Thoracic aorta (tissue), 2 donors: ENCODE data around the gene METTL27. TPM values are rescaled to one million over a fixed set of nuclear protein-coding genes. Genes with fewer than 3 reads are reported as not detected.
A peak's percentile ranks its signal among the peaks of the same experiment; 100 is the strongest.

ENCODE experiments used
- ATAC-seq: fragments of 150-250 bp; one replicate; pipeline ENCODE4 v1.8.0; 2017; ENCODE audit warnings: low read depth; ENCODE audit not compliant: insufficient number of reproducible peaks, low FRiP score
- DNase-seq: peaks from one replicate; pipeline ENCODE4 v3.0.0-alpha.2; 2020; ENCODE audit warnings: low spot score
- H3K27ac ChIP-seq, 2 donors: fragments of 200-600 bp; sonication (generic); 1 replicate in 1 of 2; 2 replicates in 1 of 2; pipeline ENCODE4 v1.5.1; 2016; ENCODE audit warnings: mild to moderate bottlenecking in 2 of 2, moderate library complexity in 2 of 2
- H3K27me3 ChIP-seq: fragments of 200-600 bp; sonication (generic); replicated peaks from 2 replicates; pipeline ENCODE4 v1.6.0; 2016; ENCODE audit warnings: mild to moderate bottlenecking; ENCODE audit not compliant: insufficient read depth
- H3K36me3 ChIP-seq: fragments of 200-600 bp; sonication (generic); one replicate; pipeline ENCODE4 v1.5.1; 2016
- H3K4me1 ChIP-seq, 2 donors: fragments of 200-600 bp; sonication (generic); 1 replicate in 1 of 2; 2 replicates in 1 of 2; pipeline versions ENCODE4 v1.5.1 to v1.6.0; 2016; ENCODE audit warnings: low read depth in 2 of 2, mild to moderate bottlenecking in 1 of 2; ENCODE audit not compliant: control insufficient read depth in 1 of 2
- H3K4me3 ChIP-seq: fragments of 200-600 bp; sonication (generic); 2 replicates; pipeline ENCODE4 v1.5.1; 2016; ENCODE audit warnings: mild to moderate bottlenecking
- H3K9me3 ChIP-seq: fragments of 200-600 bp; sonication (generic); 2 replicates; pipeline ENCODE4 v1.5.1; 2016
- total RNA-seq, 2 donors: library from RNA; depleted of rRNA; stranded (reverse); fragments of >200 nt; gene quantifications; one replicate each; pipeline versions ENCODE4 v1.1.0 to v1.2.3, GENCODE V29; 2016
- TF ChIP-seq, protein P1 (sequence below): fragments of 200-600 bp; sonication (generic); IDR thresholded peaks from one replicate; pipeline ENCODE4 v1.5.1; 2019; ENCODE audit warnings: antibody characterized with exemption

The METTL27 gene, protein sequence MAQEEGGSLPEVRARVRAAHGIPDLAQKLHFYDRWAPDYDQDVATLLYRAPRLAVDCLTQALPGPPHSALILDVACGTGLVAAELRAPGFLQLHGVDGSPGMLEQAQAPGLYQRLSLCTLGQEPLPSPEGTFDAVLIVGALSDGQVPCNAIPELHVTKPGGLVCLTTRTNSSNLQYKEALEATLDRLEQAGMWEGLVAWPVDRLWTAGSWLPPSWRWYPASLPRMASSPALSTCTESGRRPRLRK
- 1 to 10 TPM in 1 of 2 donors, not detected in 1; 1.2 TPM for total RNA-seq

DNA sequence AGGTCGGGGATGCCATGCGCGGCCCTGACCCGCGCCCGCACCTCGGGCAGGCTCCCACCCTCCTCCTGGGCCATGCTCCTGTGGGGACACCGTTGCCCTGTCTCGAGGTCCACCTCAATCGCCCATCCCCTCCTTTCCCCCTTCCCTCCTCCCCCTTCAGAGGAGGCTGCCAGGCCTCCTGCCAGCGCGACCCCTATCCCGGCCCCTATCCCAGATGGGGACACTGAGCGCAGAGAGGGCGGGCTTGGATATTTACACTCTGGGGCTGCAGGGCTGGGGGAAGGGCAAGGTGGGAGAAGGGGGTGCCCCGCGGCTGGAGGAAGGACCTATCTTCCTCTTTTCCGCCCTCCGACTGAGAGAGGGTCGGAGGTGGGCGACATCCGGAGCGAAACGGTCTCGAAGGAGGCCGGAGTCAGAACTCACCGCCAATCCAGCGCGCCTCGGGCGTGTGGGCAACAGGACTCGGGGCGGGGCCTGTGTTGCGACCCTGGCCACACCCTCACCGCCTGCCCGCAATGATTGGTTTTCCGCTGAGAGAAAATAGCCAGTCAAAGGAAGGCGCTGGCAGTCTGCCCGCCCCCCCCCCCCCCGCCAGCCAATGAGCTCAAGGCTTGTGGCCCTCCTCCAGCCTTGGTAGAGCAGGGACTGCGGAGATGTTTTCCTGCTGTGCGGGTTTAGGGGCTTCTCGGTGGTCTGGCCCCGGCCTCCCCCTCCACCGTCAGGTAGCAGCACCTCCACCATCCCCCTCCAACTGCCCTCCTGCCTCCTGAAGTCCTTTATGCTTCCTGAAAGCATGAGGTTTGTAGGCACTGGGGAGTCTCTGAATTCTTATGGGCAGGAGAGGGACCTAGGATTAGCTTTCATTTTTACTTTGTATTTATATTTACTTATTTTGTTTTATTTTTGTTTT lies at the start of gene METTL27:
TSS of gene METTL27 (minus strand) at position 450 of the 910 bp plus-strand sequence. CDS start at position 74, 376 bp downstream.
- H3K27me3 ChIP-seq, result no peaks in the 10 kb centered on the region
- H3K4me3 ChIP-seq, result peak within 1 kb of the TSS; percentile 74
- no peaks in the 10 kb centered on the region for H3K9me3 ChIP-seq
- DNase-seq (peak; percentile 81), ATAC-seq (peak; percentile 94)
- no peaks in the 10 kb centered on the region for H3K36me3 ChIP-seq
- peaks cover 0 to 8% of the 10 kb centered on the region in 2 donors for H3K4me1 ChIP-seq
- H3K27ac ChIP-seq, result peak within 1 kb of the TSS in 1 of 2 donors; percentile 35
- TF ChIP-seq, protein P1, sequence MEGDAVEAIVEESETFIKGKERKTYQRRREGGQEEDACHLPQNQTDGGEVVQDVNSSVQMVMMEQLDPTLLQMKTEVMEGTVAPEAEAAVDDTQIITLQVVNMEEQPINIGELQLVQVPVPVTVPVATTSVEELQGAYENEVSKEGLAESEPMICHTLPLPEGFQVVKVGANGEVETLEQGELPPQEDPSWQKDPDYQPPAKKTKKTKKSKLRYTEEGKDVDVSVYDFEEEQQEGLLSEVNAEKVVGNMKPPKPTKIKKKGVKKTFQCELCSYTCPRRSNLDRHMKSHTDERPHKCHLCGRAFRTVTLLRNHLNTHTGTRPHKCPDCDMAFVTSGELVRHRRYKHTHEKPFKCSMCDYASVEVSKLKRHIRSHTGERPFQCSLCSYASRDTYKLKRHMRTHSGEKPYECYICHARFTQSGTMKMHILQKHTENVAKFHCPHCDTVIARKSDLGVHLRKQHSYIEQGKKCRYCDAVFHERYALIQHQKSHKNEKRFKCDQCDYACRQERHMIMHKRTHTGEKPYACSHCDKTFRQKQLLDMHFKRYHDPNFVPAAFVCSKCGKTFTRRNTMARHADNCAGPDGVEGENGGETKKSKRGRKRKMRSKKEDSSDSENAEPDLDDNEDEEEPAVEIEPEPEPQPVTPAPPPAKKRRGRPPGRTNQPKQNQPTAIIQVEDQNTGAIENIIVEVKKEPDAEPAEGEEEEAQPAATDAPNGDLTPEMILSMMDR, result no peak

DNA sequence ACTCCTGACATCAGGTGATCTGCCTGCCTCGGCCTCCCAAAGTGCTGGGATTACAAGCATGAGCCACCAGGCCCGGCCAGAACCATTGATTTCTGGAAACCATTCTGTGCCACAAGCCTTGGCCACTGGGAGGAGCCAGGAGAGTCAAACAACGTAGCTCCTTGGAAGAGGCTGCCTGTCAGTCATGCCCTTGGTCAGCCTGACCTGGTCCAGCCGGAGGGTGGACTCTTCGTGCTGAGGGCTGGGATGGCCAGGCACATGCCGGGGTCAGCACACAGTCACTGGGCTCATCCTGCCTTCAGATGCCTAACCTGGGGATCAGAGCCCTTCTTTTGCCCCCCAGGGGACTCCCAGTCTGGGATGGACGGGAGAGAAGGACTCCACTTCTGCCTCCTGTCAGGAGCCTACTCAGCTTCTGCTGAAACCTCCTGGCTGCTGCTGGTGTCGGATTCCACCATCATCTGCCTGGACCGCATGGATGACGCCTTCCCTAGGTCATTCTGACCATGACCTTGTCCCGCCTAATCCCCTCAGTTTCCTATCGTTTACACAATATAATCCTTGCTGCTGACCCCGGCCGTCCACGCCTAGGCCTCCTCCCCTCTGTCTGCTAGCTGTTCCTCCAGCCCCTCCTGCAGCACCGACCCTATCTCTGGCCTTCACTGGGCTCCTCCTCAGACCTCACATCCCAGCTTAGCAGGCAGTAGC lies 49.0 kb upstream of the METTL27 start:
- peak overlapping the region; percentile 90 to 100 for H3K27ac ChIP-seq
- DNase-seq (no peak), ATAC-seq (no peak)
- no peaks in the 10 kb centered on the region for H3K36me3 ChIP-seq
- no peaks in the 10 kb centered on the region for H3K27me3 ChIP-seq
- H3K4me1 ChIP-seq, result peaks cover 37 to 74% of the 10 kb centered on the region in 2 donors
- TF ChIP-seq, protein P1, result peak; percentile 21
- H3K9me3 ChIP-seq, result no peaks in the 10 kb centered on the region
- H3K4me3 ChIP-seq, result no peak overlapping the region

DNA sequence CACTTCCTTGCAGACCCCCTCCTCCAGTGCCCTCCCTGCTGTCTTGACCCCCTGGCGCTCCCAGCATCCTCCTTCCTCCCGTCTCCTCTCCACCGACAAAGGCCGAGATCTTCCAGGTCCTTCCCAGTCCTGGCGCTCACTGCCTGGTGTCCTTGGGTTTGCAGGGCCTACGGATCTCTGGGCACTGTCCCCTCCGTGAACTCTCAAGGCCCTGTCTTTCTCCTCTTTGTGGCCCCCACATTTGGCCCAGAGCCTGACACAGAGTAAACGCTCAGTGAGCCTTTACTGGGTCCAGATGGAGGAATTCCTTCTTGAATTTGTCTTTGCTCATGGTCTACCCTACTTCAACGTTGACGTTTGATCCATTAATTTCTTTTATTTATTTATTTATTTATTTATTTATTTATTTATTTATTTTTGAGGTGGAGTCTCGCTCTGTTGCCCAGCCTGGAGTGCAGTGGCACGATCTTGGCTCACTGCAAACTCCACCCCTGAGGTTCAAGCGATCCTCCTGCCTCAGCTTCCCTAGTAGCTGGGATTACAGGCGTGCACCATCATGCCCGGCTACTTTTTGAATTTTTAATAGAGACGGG lies 48.3 kb upstream of the METTL27 start:
- H3K4me3 ChIP-seq, result no peak overlapping the region
- H3K27me3 ChIP-seq, result no peaks in the 10 kb centered on the region
- H3K9me3 ChIP-seq, result no peaks in the 10 kb centered on the region
- H3K4me1 ChIP-seq, result peaks cover 40 to 74% of the 10 kb centered on the region in 2 donors
- TF ChIP-seq, protein P1, result no peak
- H3K36me3 ChIP-seq, result no peaks in the 10 kb centered on the region
- peak overlapping the region; percentile 90 to 100 for H3K27ac ChIP-seq
- no peak for ATAC-seq
- DNase-seq, result no peak

DNA sequence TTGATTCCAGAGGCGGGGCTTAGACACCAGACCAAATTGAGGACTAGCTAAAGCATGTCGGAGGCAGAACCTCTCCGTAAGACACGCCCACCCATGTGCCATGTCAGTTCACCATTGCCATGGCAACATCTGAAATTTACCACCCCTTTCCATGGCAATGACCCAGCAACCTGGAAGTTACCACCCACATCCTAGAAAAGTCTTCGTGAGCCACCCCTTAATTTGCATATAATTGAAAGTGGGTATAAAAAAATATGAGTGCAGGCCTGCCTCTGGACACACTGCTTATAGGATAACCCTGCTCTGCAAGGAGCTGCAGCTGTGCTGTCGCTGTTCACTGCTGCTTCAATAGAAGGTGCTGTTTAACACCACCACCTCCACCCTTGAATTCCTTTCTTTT lies 46.6 kb upstream of the METTL27 start:
- H3K9me3 ChIP-seq, result no peaks in the 10 kb centered on the region
- H3K4me3 ChIP-seq, result no peak overlapping the region
- H3K36me3 ChIP-seq, result no peaks in the 10 kb centered on the region
- ATAC-seq (no peak), DNase-seq (no peak)
- TF ChIP-seq, protein P1, result no peak
- H3K27me3 ChIP-seq, result no peaks in the 10 kb centered on the region
- H3K4me1 ChIP-seq, result peaks cover 36 to 75% of the 10 kb centered on the region in 2 donors
- H3K27ac ChIP-seq, result peak overlapping the region; percentile 18 to 37
